ENCODE results near the gene AMN.
A peak's percentile ranks its signal among the peaks of the same experiment; 100 is the strongest.

Gene AMN

DNA sequence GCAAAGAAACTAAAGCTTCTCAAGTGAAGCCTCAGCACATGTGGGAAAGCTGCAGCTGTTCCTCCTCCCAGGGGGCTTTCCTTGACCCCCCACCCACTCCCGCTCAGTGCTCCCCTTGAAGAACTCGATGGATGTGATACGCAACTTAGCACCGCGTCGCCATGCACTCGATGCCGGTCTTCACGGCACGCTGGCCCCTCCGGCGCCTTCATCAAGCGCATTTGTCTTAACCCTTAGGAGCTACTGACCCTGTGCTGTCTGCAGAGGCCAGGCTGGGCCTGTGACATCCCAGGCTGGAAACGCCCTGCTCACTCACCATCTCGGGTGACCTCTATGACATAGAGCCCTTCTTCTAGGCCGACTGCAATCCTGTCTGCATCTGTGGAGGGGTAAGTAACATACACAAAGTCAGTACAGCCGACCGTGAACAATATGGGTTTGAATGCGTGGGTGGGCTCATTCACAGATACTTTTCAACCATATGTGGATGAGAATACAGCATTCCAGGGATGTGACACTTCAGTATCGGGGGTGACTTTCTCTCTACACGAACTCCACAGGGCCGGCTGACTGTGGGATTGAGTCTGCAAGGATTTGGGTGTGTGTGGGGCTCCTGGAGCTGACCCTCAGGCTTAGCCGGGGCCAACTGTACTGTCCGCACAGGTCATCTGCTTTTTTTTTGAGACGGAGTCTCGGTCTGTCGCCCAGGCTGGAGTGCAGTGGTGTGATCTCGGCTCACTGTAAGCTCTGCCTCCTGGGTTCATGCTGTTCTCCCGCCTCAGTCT is 23.1 kb downstream of the AMN start:
- no peak for DNase-seq

DNA sequence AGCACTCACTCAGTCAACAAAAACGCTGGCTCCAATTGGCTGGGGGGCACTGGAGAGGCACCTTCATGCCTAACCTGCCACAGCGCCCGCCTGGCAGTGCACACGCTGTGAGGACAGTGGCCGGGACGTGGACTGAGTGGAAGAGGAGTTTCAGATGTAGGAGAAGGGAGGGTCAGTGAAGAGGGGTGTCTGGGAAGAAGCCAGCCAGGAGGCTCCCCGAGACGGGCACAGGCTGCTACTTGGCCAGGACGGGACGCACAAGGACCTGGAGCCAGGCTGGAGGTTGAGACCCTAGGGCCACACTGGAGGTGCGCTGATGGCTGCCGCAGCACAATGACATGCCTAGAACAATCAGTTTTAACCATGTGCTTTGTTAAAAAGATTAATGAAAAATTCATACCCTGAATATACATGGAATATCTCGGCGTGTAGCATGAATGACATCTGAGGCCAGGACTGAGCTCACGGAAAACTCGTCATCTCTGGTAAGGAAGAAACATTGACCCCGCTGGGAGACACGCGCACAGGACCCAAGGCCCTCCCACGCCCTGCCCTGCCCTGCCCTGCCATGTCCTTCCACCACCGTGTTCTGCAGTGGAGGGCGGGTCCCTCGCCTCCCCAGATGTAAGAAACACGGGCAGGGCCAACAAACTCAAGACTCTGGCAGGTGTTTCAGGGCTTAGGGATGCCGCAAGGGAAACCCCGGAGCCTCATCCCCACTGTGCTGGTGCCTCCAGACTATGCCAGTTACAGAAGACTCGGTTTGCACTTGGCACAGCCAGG is 25.0 kb downstream of the AMN start:
- no peak for DNase-seq

DNA sequence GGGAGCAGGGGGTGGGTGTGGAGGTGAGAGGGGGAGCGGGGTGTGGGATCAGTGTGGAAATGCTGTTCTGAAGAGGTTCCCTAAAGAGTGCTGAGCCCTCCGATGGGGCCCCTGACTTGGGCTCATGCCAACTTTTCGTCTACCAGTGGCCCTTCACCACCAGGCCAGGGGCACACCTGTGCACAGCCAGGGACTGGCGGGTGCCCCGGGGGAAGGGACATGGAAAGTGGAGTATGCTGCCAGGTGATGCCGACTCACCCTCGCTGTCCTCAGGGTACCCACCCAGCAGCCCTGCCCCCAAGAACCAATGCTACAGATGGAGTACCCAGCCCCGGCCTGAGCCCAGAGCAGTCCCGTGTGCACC is 26.2 kb downstream of the AMN start:
- no peak for DNase-seq

DNA sequence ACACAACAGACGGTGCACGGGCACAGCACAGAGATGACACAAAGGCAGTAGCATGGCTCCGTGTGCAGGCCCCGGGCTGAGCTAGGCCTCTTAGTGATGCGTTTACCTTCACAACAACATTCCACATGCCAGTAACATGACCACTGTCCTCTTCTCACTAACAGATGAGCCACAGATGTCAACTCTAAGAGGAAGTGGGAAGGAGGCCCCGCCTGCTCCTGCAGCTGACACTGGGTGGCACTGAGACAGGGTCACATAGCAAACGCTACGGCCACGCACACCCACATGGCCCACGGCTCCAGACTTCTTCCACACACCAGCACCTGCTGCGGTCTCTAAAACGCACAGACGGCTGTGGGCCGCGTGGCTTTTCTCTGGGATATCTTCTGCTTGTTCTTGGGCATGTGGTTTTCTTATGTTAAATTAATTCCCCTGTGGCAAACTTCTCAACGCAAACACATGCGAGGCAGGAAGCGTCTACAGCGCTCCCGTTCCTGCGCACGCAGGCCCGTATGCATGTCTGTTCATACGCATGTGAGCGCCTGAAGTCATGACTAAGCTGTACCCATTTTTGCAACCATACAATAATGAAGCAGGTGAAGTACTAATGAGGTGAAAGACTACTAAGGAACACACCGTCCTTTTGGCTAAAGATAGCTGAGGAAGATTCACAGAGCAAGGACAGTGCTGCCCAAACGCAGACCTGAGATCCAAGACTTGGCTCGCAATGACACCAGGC is 26.8 kb downstream of the AMN start:
- peak; percentile 35 for DNase-seq

GRCh38 chr14:102949801-102950451 is 27.5 kb downstream of the AMN start:
- no peak for DNase-seq

- DNase-seq = no peak
These were observed 28.6 kb downstream of the AMN start for GRCh38 chr14:102951034-102951433.

DNA sequence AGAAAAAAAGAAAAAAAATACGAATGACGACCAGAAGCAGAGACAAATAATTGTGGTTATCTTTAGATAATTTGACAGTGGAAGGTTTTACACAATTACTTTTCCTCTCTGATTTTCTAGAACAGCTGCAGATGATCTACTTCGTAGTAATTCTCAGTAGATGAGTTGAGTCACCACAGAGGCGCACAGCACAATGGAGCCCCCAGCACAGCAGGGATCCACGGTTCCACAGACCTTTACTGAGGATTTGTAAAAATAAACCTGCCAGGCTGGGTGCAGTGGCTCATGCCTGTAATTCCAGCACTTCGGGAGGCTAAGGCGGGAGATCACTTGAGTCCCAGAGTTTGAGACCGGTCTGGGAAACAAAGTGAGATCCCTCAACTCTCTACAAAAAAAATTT is 29.3 kb downstream of the AMN start:
- DNase-seq = no peak

GRCh38 chr14:102952276-102952675 is 29.8 kb downstream of the AMN start:
- no peak for DNase-seq

DNA sequence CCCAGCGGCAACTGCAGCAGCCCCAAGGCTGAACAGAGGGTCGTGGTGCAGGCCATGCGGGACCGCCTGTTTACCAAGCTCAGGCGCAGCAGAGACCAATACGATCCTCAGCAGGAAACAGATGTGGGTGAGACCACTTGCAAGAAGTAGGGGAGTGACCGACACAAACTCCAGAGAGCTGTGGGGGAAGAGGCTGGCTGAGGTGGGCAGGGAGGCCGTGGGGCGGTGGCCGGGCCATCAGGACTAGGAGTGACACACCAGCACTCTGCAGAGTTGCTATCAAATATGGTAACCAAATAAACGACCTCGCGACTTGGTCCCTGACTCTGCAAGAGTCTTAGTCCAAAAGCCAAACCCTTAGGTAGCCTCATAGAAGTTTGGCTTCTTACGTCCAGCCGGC is 30.6 kb downstream of the AMN start:
- DNase-seq = no peak

DNA sequence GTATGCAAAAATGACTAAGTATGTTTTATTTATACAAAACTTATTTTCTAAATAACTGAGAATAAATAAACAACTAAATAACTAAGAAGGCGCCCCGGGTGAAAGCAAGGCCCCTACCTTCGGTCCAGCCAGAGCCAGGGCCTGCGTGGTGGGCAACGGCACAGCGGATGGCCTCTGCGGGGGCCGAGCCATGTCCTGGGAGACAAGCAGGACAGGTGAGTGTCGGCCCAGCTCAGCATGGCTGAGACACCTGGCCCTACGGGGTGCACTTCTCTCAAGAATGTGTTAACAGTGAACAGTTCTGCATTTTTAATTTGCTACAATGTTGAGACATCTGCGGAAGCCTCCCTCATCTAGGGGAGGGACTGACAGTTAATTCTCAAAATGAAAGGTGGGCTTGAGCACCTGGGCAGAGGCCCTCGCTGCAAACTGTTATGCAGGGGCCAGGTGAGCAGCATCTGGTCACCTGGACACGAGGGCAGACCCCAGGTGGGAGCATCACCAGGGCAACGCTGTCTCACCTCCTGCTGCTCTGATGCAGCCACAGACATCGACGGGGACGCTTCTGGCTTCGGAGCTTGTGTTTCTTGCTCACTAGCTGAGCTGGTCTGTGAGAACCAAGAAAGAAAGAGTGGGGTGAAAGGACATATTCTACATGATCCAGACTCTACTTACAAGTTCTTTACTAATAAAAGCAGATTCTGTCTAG is 31.8 kb downstream of the AMN start:
- DNase-seq = no peak

DNA sequence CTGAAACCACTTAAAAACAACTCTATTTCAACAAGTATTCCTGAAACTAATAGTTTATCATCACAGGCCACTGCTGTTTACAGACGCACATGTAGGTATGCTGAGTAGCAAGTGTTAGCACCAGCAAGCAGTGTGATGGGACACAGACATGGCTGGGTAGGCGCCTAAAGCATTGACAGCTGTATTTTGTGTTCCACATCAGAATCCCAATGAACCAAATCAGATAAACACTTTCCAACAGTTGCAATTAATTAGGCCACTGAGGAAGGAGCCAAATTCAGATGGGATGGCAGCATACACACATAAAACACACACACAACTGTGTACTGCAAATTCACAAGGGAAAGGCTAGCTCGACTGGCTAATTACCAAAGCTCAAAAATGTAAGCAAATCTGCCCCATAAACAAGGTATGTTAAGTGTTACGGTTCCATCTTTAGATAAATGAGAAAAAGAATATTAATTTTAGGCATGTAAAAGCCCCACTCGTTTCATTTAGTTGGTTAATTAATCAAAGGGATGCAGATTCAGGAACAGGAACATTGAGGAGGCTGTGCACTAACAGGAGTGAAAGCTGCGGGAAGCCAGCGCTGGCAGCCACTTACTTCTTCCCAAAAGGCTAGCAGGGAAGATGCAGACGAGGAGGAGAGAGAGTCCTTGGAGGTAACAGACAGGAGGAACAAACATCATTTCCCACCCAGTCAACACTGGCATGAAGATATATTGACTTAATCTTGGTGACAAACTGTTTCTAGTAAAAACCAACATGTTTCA is 33.4 kb downstream of the AMN start:
- DNase-seq = no peak

DNA sequence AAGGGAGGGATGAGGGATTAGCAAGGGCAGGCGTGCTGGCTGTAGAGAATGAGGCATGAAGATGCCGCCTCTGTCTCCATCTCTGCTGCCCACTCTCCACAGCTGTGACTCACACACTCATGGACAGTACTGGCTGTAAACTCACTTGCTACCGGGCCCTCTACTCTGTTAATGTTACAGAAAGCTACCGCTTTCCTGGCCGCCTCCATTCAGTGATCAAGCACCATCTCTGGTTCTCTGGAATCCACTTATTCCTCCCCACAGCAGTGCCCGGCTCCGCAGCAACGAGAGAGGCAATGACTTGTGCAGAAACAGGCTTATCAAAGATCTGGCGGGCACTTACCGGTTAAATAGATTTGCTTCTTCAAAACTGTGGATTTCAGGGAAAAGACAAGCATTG is 34.8 kb downstream of the AMN start:
- no peak for DNase-seq

DNA sequence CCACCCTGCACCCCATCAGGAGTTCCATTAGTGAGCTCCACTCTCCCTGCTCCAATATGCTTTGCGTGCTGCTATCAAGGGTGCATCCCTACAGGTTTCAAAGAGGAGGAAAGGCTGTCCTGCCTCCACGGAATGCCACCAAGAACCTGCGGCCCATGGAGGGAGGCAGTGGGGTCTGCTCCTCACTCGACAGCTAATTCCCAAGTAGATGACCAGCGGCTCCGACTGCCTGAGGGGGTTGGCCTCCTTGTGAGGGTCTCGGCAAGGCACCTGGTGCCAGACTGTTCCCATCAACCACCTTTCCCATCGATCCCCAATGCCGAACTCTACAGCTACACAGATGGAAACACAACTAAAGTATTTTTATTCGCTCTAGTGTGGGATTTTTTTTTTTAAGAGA is 36.0 kb downstream of the AMN start:
- no peak for DNase-seq

GRCh38 chr14:102962111-102962627 is 39.7 kb downstream of the AMN start:
- DNase-seq = no peak

GRCh38 chr14:102964152-102964730 is 41.8 kb downstream of the AMN start:
- DNase-seq = no peak

DNA sequence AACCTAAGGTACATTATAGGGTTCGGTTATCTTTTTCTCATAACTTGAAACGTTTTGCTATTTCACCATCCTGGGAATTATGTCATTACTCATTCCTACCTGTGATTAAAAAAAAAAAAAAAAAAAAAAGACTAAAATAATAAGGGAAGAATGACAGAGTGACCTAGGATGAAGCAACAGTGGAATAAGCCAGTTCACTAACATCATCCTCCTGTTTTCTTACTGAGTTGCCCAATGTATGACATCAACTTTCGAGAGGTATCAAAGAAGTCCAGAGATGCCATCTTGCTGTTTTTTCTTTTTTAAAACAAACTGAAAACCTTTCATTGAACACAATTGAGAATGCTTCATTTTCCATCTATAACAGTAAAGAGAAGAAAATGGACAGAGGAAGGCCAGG is 42.8 kb downstream of the AMN start:
- DNase-seq = peak; percentile 36

- peak; percentile 40 for DNase-seq
These were observed 43.6 kb downstream of the AMN start for GRCh38 chr14:102965971-102966655.

GRCh38 chr14:102966681-102967505 is 44.4 kb downstream of the AMN start:
- no peak for DNase-seq

DNA sequence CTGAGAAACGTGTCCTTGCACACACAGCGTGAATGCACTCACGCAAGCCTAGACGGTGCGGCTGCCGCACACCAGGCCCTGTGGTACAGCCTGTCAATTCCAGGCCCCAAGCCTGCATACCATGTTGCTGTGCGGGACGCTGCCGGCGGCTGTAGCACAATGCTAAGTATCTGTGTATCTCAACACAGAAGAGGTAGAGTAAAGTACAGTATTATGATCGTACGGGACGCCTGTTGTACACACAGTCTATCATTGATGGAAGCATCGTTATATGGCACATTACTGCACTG is 45.0 kb downstream of the AMN start:
- no peak for DNase-seq

- DNase-seq = no peak
These were observed 45.8 kb downstream of the AMN start for GRCh38 chr14:102968306-102968705.

All from suppressor macrophage treated with lipopolysaccharide for 4 hours (primary cell).